Measurements from ENCODE around the gene ZSWIM6.

GRCh38 chr5:61287474-61287873 is 44.6 kb upstream of the ZSWIM6 start:
- TF ChIP-seq MAFK (IDR thresholded peaks at IDR 0.05; ENCODE audit: partially characterized antibody) (no peak), EP300 (IDR thresholded peaks at IDR 0.05) (no peak), CTCF (IDR thresholded peaks at IDR 0.05) (no peak), CBX8 (IDR thresholded peaks at IDR 0.05) (no peak), JUN (IDR thresholded peaks at IDR 0.05) (no peak), POLR2A (IDR thresholded peaks at IDR 0.05; ENCODE audit: low read length) (no peak), JUNB (IDR thresholded peaks at IDR 0.05) (no peak), ZNF302 (CRISPR knock-in tag; IDR thresholded peaks at IDR 0.05) (no peak), REST (IDR thresholded peaks at IDR 0.05) (no peak)
- TF ChIP-seq, protein P1, sequence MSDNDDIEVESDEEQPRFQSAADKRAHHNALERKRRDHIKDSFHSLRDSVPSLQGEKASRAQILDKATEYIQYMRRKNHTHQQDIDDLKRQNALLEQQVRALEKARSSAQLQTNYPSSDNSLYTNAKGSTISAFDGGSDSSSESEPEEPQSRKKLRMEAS (IDR thresholded peaks at IDR 0.05): no peak
